SK-N-MC (cell line): Measurements from ENCODE around the gene ARID1B.
"Not testable (repeated sequence)": the region's sequence is repeated elsewhere in the genome, so short reads cannot be mapped to it uniquely, and the experiment has no call there.

Experiments used
- DNase-seq: peaks from one replicate; pipeline ENCODE4 v3.0.0-alpha.2; 2011; ENCODE audit warnings: low read depth, low spot score
- H3K27ac ChIP-seq: fragments of 200-600 bp; sonication (generic); 2 replicates; pipeline ENCODE4 v1.5.1; 2016; ENCODE audit warnings: mixed run types
- H3K36me3 ChIP-seq: fragments of 200-600 bp; sonication (generic); 2 replicates; pipeline ENCODE4 v1.6.1; 2017; ENCODE audit warnings: antibody characterized with exemption, low read length, mixed read lengths; ENCODE audit not compliant: insufficient read depth
- H3K4me3 ChIP-seq: fragments of 200-600 bp; sonication (generic); 2 replicates; pipeline ENCODE4 v1.5.1; 2016
- H3K9ac ChIP-seq: fragments of 200-600 bp; sonication (generic); 2 replicates; pipeline ENCODE4 v1.8.0; 2017; ENCODE audit warnings: mixed run types, mixed read lengths; ENCODE audit not compliant: insufficient read length
- H3K9me3 ChIP-seq: fragments of 200-600 bp; sonication (generic); 2 replicates; pipeline ENCODE4 v1.6.1; 2017; ENCODE audit warnings: low read depth, mild to moderate bottlenecking, antibody characterized with exemption, low read length, moderate library complexity, mixed read lengths
- EZH2 ChIP-seq: fragments of 200-600 bp; sonication (generic); IDR thresholded peaks from one replicate; pipeline ENCODE4 v1.6.1; 2017; ENCODE audit warnings: antibody characterized with exemption
- FOXP2 ChIP-seq: optimal IDR thresholded peaks from 2 replicates; pipeline ENCODE3; 2011; ENCODE audit warnings: mild to moderate bottlenecking, moderate library complexity; ENCODE audit not compliant: insufficient read depth; ENCODE audit errors: extremely low read length, control extremely low read depth
- POLR2AphosphoS5 ChIP-seq: IDR thresholded peaks from 2 replicates; pipeline ENCODE4 v1.6.1; 2012; ENCODE audit warnings: mild to moderate bottlenecking, low read depth, low read length, borderline replicate concordance

The ARID1B gene

DNA sequence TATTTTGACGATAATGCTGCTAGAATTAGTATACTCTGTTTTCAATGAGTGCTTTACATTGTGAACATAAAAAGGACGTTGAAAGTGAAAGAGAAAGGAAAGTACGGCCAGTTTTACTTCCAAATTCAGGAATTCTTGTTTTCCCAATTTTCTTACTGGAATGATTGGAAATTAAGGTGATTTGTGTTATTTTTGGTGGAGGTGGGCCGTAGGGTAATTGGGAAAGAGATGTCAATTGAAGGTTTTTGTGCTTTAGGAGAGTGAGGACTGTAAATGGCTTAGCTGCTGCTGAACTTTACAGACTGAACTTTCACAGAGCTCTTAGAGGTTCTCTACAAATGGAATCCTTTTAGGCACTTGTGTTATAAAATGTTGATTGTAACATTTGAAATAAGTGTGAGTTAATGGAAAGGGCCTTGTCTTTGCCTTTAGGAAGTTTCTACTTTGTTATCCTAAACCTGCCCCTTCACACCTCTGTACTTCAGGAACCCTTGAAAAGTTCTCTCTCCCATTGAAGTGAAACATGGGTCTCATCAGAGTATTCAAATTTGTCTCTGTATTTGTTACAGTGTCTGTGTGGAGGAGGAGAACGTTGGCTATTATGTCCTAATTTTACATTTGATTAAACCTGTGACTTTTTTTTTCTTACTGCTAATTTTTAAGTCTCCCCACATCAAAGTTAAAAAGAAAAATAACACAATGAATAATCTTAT is 256.4 kb downstream of the ARID1B start:
- TF ChIP-seq EZH2 (no peak), FOXP2 (no peak), POLR2AphosphoS5 (no peak)
- Histone ChIP-seq H3K4me3 (peak overlapping the region; percentile 54), H3K9ac (peak overlapping the region; percentile 51), H3K36me3 (no peaks in the 10 kb centered on the region), H3K27ac (peak overlapping the region; percentile 68), H3K9me3 (no peaks in the 10 kb centered on the region)
- DNase-seq = no peak

DNA sequence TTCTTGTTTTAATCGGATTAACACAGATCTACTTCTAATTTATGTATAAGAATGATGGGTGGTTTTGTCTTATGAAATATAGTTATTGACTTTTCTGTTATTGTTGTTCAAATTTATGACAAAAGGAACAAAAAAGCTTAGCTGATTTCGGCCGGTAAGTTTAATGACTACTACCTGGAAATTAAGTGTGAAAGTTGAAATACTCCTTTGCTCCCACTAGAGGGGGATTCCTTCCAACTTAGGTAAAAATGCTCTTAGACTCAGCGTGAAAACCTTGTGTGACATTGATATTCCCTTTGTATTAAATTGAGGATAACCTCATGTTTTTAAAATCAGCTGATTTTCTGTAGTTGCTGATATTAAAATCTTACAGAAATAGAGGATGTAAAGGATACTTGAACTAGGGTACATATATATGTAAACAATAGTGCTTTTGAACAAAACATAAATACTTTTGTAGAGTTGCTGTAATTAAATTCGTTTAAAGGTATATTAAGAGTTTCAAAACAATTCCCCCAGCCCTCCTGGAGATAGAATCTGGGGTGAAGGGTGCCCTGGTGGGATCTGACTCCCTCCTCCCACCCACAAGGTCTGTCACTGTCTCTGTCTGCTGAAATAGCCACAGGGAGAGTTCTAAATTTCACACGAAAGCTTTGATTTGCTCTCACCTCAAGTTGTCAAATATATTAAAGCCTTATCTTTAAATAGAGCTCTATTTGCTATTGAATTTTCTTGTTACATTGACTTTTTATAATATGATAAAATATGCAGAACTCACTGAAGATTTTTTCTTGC is 257.5 kb downstream of the ARID1B start:
- H3K4me3 ChIP-seq = no peak overlapping the region
- no peak for TF ChIP-seq EZH2
- TF ChIP-seq POLR2AphosphoS5 = no peak
- no peak for TF ChIP-seq FOXP2
- H3K9ac ChIP-seq = peak overlapping the region; percentile 49
- peak overlapping the region; percentile 36; the same call in 1 of the 2 replicates for H3K27ac ChIP-seq
- peak; percentile 44 for DNase-seq
- H3K36me3 ChIP-seq = no peaks in the 10 kb centered on the region
- no peaks in the 10 kb centered on the region for H3K9me3 ChIP-seq

DNA sequence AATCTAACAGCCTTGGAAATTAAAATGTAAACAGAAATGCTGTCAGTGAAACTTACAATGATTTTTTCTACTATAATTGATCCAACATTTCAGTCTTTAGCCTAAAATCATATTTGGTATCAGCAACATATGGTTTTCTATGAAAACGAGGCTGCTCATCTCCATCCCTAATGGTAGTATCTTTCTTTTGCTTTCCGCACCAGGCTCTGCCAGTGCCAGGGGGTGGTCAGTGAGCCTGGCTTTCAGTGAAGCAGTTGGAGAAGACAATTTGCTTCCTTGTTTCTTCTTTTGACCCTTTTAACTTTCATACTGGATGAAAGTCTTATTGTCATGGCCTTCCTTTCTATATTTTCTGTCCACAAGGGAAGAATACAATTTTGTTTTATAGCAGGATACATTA is 258.4 kb downstream of the ARID1B start:
- TF ChIP-seq FOXP2 = no peak
- TF ChIP-seq POLR2AphosphoS5 = no peak
- no peak for TF ChIP-seq EZH2
- Histone ChIP-seq H3K9me3 (no peaks in the 10 kb centered on the region), H3K4me3 (no peak overlapping the region), H3K36me3 (no peaks in the 10 kb centered on the region), H3K27ac (peak overlapping the region; percentile 36), H3K9ac (no peak overlapping the region)
- no peak for DNase-seq

DNA sequence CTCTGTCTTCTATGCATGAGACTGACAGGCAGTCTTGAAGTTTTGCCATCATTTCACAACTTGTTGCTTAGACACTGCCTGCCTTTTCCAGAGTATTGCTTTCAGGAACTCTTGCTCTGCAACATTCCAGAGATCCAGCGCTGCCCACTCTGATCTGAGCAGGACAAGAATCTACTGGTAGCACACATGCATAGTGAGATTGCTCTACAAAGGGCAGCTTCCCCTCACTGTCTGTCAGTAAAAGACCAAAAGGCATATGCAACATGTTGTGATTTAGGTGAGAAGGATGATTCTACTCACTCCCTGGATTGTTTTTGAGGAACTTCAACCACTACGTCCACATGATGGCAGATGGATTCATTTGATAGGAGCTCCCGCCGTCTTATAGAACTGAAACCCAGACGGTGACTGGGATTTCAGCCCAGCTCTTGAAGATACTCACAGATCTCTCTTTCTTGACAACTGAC is 259.1 kb downstream of the ARID1B start:
- Histone ChIP-seq H3K4me3 (no peak overlapping the region), H3K9ac (no peak overlapping the region)

DNA sequence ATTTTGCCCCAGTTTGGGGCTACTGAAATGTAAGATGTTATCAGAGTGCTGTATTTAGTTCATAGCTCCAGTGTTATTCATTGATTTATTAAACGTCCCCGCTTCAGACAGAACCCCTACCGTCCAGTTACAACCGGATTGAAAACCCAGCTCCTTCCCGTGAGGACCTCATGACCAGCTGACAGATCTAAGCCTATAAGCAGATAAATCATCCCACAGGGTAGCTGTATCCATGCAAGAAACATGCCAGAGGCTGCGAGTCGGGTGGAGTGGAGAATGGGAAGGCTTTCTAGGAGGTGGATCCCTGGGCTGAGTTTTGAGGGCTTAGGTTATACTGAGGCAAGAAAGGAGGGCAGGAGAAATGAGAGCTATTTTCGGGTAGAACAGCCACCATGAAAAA is 260.0 kb downstream of the ARID1B start:
- DNase-seq = no peak
- Histone ChIP-seq H3K4me3 (no peak overlapping the region), H3K9me3 (no peaks in the 10 kb centered on the region), H3K9ac (no peak overlapping the region), H3K36me3 (no peaks in the 10 kb centered on the region), H3K27ac (peak overlapping the region; percentile 27; the same call in 1 of the 2 replicates)
- no peak for TF ChIP-seq POLR2AphosphoS5
- no peak for TF ChIP-seq EZH2
- no peak for TF ChIP-seq FOXP2

More for the DNA sequence above, 259.1 kb downstream of the ARID1B start:
- TF ChIP-seq FOXP2 (no peak), EZH2 (no peak), POLR2AphosphoS5 (no peak)
- Histone ChIP-seq H3K9me3 (no peaks in the 10 kb centered on the region), H3K27ac (peak overlapping the region; percentile 36), H3K36me3 (no peaks in the 10 kb centered on the region)
- no peak for DNase-seq

DNA sequence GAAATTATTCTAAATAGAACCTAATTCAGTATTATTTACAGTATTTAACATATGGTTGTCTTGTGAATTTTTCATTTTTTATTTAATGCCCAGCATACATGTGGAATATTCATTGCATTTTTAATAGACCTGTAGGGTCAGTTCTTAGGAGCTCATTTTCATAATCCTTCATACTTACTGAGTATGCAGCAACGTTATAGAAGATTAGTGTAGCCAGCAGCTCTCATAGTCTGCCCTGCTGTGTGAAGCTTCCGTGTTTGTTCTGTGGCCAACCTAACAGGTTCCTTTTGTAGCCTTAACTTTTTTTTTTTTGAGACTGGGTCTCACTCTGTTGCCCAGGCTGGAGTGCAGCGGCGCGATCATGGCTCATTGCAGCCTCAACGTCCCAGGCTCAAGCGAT is 261.4 kb downstream of the ARID1B start:
- TF ChIP-seq POLR2AphosphoS5 = no peak
- no peak for TF ChIP-seq FOXP2
- no peak for TF ChIP-seq EZH2
- H3K9ac ChIP-seq = no peak overlapping the region
- no peak overlapping the region for H3K4me3 ChIP-seq
- H3K27ac ChIP-seq = peak overlapping the region; percentile 48
- no peak for DNase-seq
- no peaks in the 10 kb centered on the region for H3K36me3 ChIP-seq
- no peaks in the 10 kb centered on the region for H3K9me3 ChIP-seq

DNA sequence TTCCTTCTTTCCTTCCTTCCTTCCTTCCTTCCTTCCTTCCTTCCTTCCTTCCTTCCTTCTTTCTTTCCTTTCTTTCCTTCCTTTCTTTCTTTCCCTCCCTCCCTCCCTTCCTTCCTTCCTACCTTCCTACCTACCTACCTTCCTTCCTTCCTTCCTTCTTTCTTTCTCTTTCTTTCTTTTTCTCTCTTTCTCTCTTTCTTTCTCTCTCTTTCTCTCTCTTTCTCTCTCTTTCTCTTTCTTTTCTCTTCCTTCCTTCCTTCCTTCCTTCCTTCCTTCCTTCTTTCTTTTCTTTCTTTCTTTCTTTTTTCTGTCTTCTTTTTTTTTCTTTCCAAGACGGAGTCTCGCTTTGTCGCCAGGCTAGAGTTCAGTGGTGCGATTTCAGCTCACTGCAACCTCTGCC is 262.5 kb downstream of the ARID1B start:
- not testable (repeated sequence) for H3K27ac ChIP-seq, H3K9ac ChIP-seq, H3K36me3 ChIP-seq, H3K4me3 ChIP-seq, DNase-seq, H3K9me3 ChIP-seq

DNA sequence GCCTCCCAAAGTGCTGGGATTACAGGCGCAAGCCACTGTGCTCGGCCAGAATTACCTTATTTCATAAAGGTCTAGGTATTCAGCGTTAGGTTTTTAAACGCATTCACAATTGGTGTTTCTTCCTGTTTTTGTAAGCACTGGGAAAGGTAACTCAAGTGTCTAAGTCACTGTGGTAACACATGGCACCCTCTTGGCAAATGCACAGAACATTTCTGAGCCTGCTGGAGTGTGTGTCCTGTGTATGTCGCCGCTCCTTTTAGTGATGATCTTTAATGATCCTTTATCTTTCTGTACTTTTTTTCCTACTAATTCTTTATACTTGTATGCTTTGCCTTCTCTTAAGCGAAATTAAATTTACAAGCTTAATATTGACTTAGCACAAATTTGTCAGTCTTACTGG is 263.0 kb downstream of the ARID1B start:
- TF ChIP-seq POLR2AphosphoS5 = no peak
- no peaks in the 10 kb centered on the region for H3K9me3 ChIP-seq
- H3K9ac ChIP-seq = no peak overlapping the region
- no peaks in the 10 kb centered on the region for H3K36me3 ChIP-seq
- no peak overlapping the region for H3K4me3 ChIP-seq
- H3K27ac ChIP-seq = peak overlapping the region; percentile 54
- no peak for DNase-seq
